AG04450 (cell line): ENCODE data around the gene MLST8. TPM values are rescaled to one million over a fixed set of nuclear protein-coding genes. Genes with fewer than 3 reads are reported as not detected.
"Not testable (repeated sequence)": the region's sequence is repeated elsewhere in the genome, so short reads cannot be mapped to it uniquely, and the experiment has no call there.

ENCODE experiments used
- CTCF ChIA-PET: fragments of 300-600, 350-600 bp; formaldehyde crosslinking; extraction: SDS; loops from one replicate; lab custom pipeline; 2022; ENCODE audit warnings: antibody characterized with exemption, inconsistent platforms; lab: Charles Lee
- POLR2A ChIA-PET: fragments of 350-600 bp; formaldehyde crosslinking; extraction: SDS; loops from one replicate; lab custom pipeline; 2021; ENCODE audit warnings: antibody characterized with exemption, inconsistent platforms; lab: Yijun Ruan, JAX
- DNase-seq: peaks from one replicate; pipeline ENCODE4 v3.0.0-alpha.2; 2011; ENCODE audit warnings: low read depth, low spot score
- H3K27ac ChIP-seq: one replicate; pipeline ENCODE4 v1.5.1; 2012; ENCODE audit warnings: low read depth, low read length, control low read depth
- H3K27me3 ChIP-seq: one replicate; pipeline ENCODE4 v1.6.0; 2012; ENCODE audit warnings: low read length; ENCODE audit not compliant: control insufficient read depth, insufficient read depth
- H3K4me3 ChIP-seq: 2 replicates; pipeline ENCODE4 v1.5.1; 2011; ENCODE audit warnings: mild to moderate bottlenecking, low read depth, low read length, control low read depth
- H3K9me3 ChIP-seq: 2 replicates; pipeline ENCODE4 v1.5.1; 2012; ENCODE audit warnings: low read length; ENCODE audit not compliant: control insufficient read depth, insufficient read depth
- CTCF ChIP-seq: IDR thresholded peaks from 2 replicates; pipeline ENCODE4 v1.5.1; 2011; ENCODE audit warnings: low read depth, low read length, control low read depth, inconsistent platforms
- polyA plus RNA-seq: library from polyadenylated mRNA; depleted of rRNA; stranded (reverse); fragments of >200 nt; gene quantifications from 2 replicates; pipeline ENCODE4 v1.2.3, GENCODE V29; 2011

Gene MLST8
- polyA plus RNA-seq, 1 experiment, result 41.1 TPM

DNA sequence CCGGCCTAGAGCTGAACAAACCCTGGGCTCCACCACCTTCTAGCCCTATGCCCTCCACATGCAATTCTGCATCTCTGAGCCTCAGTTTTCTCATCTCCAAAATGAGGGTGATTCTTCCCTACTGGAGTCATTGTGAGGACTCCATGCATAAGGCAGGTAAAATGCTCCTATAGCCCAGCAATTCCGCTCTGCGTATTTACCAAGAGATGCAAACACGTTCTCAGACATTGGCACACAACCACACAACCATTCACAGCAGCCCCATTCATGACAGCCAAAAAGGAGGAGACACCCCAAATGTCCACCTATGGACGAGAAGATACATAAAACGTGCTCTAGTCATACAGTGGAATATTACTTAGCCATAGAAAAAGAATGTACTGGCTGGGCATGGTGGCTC is 4.9 kb upstream of the MLST8 start:
- CTCF ChIA-PET, result no interaction called here
- H3K9me3 ChIP-seq, result peaks cover 8% of the 10 kb centered on the region
- no peak overlapping the region for H3K27ac ChIP-seq
- POLR2A ChIA-PET, result interaction anchor here (1.0 kb wide), 1 partner anchor 482 kb away, joined by 5 read pairs; the partner anchor contains the start of gene KCTD5
- peaks cover 43% of the 10 kb centered on the region for H3K27me3 ChIP-seq
- H3K4me3 ChIP-seq, result no peak overlapping the region
- no peak for TF ChIP-seq CTCF
- no peak for DNase-seq

DNA sequence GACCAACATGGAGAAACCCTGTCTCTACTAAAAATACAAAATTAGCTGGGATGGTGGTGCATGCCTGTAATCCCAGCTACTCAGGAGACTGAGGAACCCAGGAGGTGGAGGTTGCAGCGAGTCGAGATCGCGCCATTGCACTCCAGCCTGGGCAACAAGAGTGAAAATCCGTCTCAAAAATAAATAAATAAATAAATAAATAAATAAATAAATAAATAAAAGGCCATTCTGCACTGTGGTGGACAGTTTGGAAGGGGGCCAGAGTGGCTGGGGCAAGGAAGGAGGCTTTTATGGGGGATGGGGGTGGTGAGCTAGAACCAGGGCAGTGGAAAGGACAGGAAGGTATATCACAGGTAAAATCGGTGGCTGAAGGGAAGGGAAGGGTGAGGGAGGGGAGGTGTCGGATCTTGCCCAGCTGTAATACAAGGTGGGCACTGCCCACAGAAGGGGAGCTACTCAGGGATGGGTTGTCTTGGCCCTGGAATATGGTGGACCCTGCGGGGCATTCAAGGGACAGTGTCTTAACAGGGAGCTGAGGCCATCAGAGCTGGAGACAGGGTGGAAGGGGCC is 2.0 kb upstream of the MLST8 start:
- H3K27ac ChIP-seq, CTCF ChIA-PET, DNase-seq, H3K4me3 ChIP-seq, H3K9me3 ChIP-seq: not testable (repeated sequence)
- POLR2A ChIA-PET, result interaction anchor here (1.0 to 1.6 kb wide), 2 partner anchors 8 to 48 kb away, joined by 3 to 7 read pairs; partner anchors contain the start of gene TRAF7
- H3K27me3 ChIP-seq, result peaks cover 23% of the 10 kb centered on the region

GRCh38 chr16:2204416-2205103 is 694 bp upstream of the MLST8 start:
- H3K4me3 ChIP-seq, result peak overlapping the region; percentile 95
- ChIA-PET CTCF (no interaction called here), POLR2A (interaction anchor here (0.5 to 1.8 kb wide), 4 partner anchors 8 to 50 kb away, joined by 3 to 13 read pairs (median 4); partner anchors contain the start of genes CASKIN1, ECI1 and TRAF7)
- TF ChIP-seq CTCF, result no peak
- H3K9me3 ChIP-seq, result peaks cover 6% of the 10 kb centered on the region
- DNase-seq, result no peak
- peak overlapping the region; percentile 52 for H3K27ac ChIP-seq
- H3K27me3 ChIP-seq, result peaks cover 9% of the 10 kb centered on the region

- POLR2A ChIA-PET, result interaction anchor here (0.6 to 1.8 kb wide), 5 partner anchors 9 to 263 kb away, joined by 3 to 13 read pairs (median 5); partner anchors contain the start of genes ECI1, MSRB1, PGP and TRAF7
- no peak overlapping the region for H3K27ac ChIP-seq
These were observed 686 bp downstream of the MLST8 start for GRCh38 chr16:2205967-2206313.

DNA sequence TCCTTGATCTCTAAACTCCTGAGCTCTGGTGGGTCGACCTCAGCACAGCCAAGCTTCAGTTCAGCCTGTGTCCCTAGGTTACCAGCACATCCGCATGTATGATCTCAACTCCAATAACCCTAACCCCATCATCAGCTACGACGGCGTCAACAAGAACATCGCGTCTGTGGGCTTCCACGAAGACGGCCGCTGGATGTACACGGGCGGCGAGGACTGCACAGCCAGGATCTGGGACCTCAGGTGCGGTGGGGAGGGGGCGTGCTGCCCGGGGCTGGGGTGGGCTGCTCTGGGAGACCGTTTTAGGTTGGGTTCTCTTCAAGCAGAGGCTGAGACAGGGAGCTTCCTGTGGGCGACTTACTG is 1.1 kb downstream of the MLST8 start:
- TF ChIP-seq CTCF, result no peak
- Histone ChIP-seq H3K27ac (no peak overlapping the region), H3K27me3 (no peaks in the 10 kb centered on the region), H3K4me3 (peak overlapping the region; percentile 95), H3K9me3 (peaks cover 3% of the 10 kb centered on the region; the same call in 1 of the 2 replicates)
- ChIA-PET POLR2A (interaction anchor here (1.3 to 1.8 kb wide), 3 partner anchors 8 to 52 kb away, joined by 6 to 13 read pairs (median 6); partner anchors contain the start of genes PGP and TRAF7), CTCF (interaction anchor here (0.6 to 1.0 kb wide), 3 partner anchors 45 to 195 kb away, joined by 3 to 20 read pairs (median 3); partner anchors contain the start of gene ECI1)
- no peak for DNase-seq

More at GRCh38 chr16:2205967-2206313, 686 bp downstream of the MLST8 start:
- CTCF ChIA-PET, result interaction anchor here (0.7 to 1.0 kb wide), 2 partner anchors 45 to 139 kb away, joined by 3 to 20 read pairs; partner anchors contain the start of gene ECI1
- Histone ChIP-seq H3K4me3 (peak overlapping the region; percentile 95), H3K27me3 (no peaks in the 10 kb centered on the region), H3K9me3 (peaks cover 3% of the 10 kb centered on the region; the same call in 1 of the 2 replicates)
- no peak for TF ChIP-seq CTCF
- no peak for DNase-seq
